Fibroblast of lung (primary cell): ENCODE results near the gene TNKS1BP1. TPM values are rescaled to one million over a fixed set of nuclear protein-coding genes. Genes with fewer than 3 reads are reported as not detected.
"Not testable (repeated sequence)": the region's sequence is repeated elsewhere in the genome, so short reads cannot be mapped to it uniquely, and the experiment has no call there.

Source experiments
- DNase-seq, 2 donors: peaks; one replicate each; pipeline versions ENCODE4 v3.0.0 to v3.0.0-alpha.2; 2010; ENCODE audit warnings: low read depth in 2 of 2
- H2AFZ ChIP-seq: 2 replicates; pipeline ENCODE4 v1.5.1; 2012; ENCODE audit warnings: low read length, control low read depth, inconsistent platforms
- H3K27ac ChIP-seq: 2 replicates; pipeline ENCODE4 v1.5.1; 2011; ENCODE audit warnings: low read length, control low read depth; ENCODE audit not compliant: insufficient read depth
- H3K27me3 ChIP-seq: 2 replicates; pipeline ENCODE4 v1.5.1; 2011; ENCODE audit warnings: mild to moderate bottlenecking, low read length; ENCODE audit not compliant: control insufficient read depth, insufficient read depth
- H3K36me3 ChIP-seq: 2 replicates; pipeline ENCODE4 v1.5.1; 2011; ENCODE audit warnings: low read length; ENCODE audit not compliant: control insufficient read depth, insufficient read depth
- H3K4me1 ChIP-seq: 2 replicates; pipeline ENCODE4 v1.5.1; 2011; ENCODE audit warnings: low read length; ENCODE audit not compliant: control insufficient read depth, insufficient read depth; ENCODE audit errors: extremely low read depth
- H3K4me2 ChIP-seq: 2 replicates; pipeline ENCODE4 v1.5.1; 2011; ENCODE audit warnings: low read length, control low read depth; ENCODE audit not compliant: insufficient read depth; ENCODE audit errors: extremely low read depth
- H3K4me3 ChIP-seq, 4 experiments: fragments of 200-600 bp in 1 of 4; sonication (generic) in 1 of 4; replicated peaks in 1 of 4; 2 replicates each; pipeline ENCODE4 v1.5.1; 2011 to 2016; ENCODE audit warnings: low read length in 4 of 4, low read depth in 3 of 4, mild to moderate bottlenecking in 3 of 4, control low read depth in 2 of 4, inconsistent platforms in 1 of 4, mixed read lengths in 1 of 4; ENCODE audit not compliant: insufficient read depth in 1 of 4; ENCODE audit errors: control extremely low read depth in 1 of 4
- H3K79me2 ChIP-seq: 2 replicates; pipeline ENCODE4 v1.5.1; 2012; ENCODE audit warnings: mild to moderate bottlenecking, low read length, inconsistent platforms; ENCODE audit not compliant: control insufficient read depth, insufficient read depth
- H3K9ac ChIP-seq: 2 replicates; pipeline ENCODE4 v1.5.1; 2011; ENCODE audit warnings: mild to moderate bottlenecking, low read length, control low read depth; ENCODE audit not compliant: insufficient read depth
- H3K9me3 ChIP-seq: 2 replicates; pipeline ENCODE4 v1.5.1; 2012; ENCODE audit warnings: low read depth, low read length; ENCODE audit not compliant: control insufficient read depth, insufficient read depth
- H4K20me1 ChIP-seq: 2 replicates; pipeline ENCODE4 v1.5.1; 2011; ENCODE audit warnings: low read length; ENCODE audit not compliant: control insufficient read depth, insufficient read depth; ENCODE audit errors: extremely low read depth
- CTCF ChIP-seq, 2 donors: IDR thresholded peaks in 1 of 2; conservative IDR thresholded peaks in 1 of 2; 1 replicate in 1 of 2; 2 replicates in 1 of 2; pipeline ENCODE4 v1.5.1; 2011 to 2012; ENCODE audit warnings: low read length in 2 of 2, control low read depth in 1 of 2, inconsistent platforms in 1 of 2, low read depth in 1 of 2, mild to moderate bottlenecking in 1 of 2
- EZH2 ChIP-seq: IDR thresholded peaks from 2 replicates; pipeline ENCODE4 v1.5.1; 2012; ENCODE audit warnings: low read length, control low read depth, mild to moderate bottlenecking; ENCODE audit errors: missing control alignments
- polyA plus RNA-seq, 2 donors: library from polyadenylated mRNA; depleted of rRNA in 1 of 2; stranded (reverse) in 1 of 2; unstranded in 1 of 2; fragments of >200 nt; gene quantifications; 2 replicates each; pipeline ENCODE4 v1.2.1, GENCODE V29; 2011 to 2012; ENCODE audit warnings: missing spikeins in 1 of 2
- total RNA-seq: library from RNA; depleted of rRNA; stranded (reverse); fragments of >200 nt; gene quantifications from 2 replicates; pipeline ENCODE4 v1.2.1, GENCODE V29; 2014

The TNKS1BP1 gene
- total and polyA plus RNA-seq, 2 donors (not counting 1 experiment from before 2014, with no cell fraction given): 70.2 to 111 TPM

GRCh38 chr11:57287884-57288283 lies 36.9 kb downstream of the TNKS1BP1 start:
- Histone ChIP-seq H3K4me2 (no peak overlapping the region), H3K9ac (no peak overlapping the region), H4K20me1 (no peaks in the 10 kb centered on the region), H3K4me3 (no peak overlapping the region), H3K27ac (no peak overlapping the region), H3K9me3 (no peaks in the 10 kb centered on the region), H3K27me3 (no peaks in the 10 kb centered on the region), H2AFZ (no peak overlapping the region), H3K79me2 (no peaks in the 10 kb centered on the region), H3K36me3 (no peaks in the 10 kb centered on the region), H3K4me1 (peaks cover 20% of the 10 kb centered on the region)
- DNase-seq: no peak
- no peak for TF ChIP-seq CTCF (conservative IDR thresholded peaks at IDR 0.05 in 1 of 2, IDR thresholded peaks at IDR 0.05 in 1 of 2; ENCODE audit: low read depth in 1 of 2, low read length in 2 of 2)
- TF ChIP-seq EZH2: no peak

- H2AFZ ChIP-seq: no peak overlapping the region
- TF ChIP-seq CTCF (conservative IDR thresholded peaks at IDR 0.05 in 1 of 2, IDR thresholded peaks at IDR 0.05 in 1 of 2; ENCODE audit: low read depth in 1 of 2, low read length in 2 of 2) (no peak), EZH2 (no peak)
These were observed 41.3 kb downstream of the TNKS1BP1 start for GRCh38 chr11:57283231-57283990.

GRCh38 chr11:57281546-57281945 lies 43.2 kb downstream of the TNKS1BP1 start:
- H2AFZ ChIP-seq, H3K9ac ChIP-seq, H3K4me3 ChIP-seq, H3K27ac ChIP-seq, H3K9me3 ChIP-seq, DNase-seq, H3K36me3 ChIP-seq, H3K27me3 ChIP-seq, H4K20me1 ChIP-seq, H3K79me2 ChIP-seq, H3K4me2 ChIP-seq: not testable (repeated sequence)
- peaks cover 16% of the 10 kb centered on the region for H3K4me1 ChIP-seq

More at GRCh38 chr11:57283231-57283990, 41.3 kb downstream of the TNKS1BP1 start:
- Histone ChIP-seq H3K4me2 (no peak overlapping the region), H3K27me3 (no peaks in the 10 kb centered on the region), H3K4me3 (no peak overlapping the region), H3K4me1 (peaks cover 9% of the 10 kb centered on the region), H3K9me3 (no peaks in the 10 kb centered on the region), H4K20me1 (no peaks in the 10 kb centered on the region), H3K36me3 (no peaks in the 10 kb centered on the region), H3K9ac (no peak overlapping the region), H3K27ac (no peak overlapping the region), H3K79me2 (no peaks in the 10 kb centered on the region)
- DNase-seq: no peak
